Measurements from ENCODE around the gene FOXD4L3. TPM values are rescaled to one million over a fixed set of nuclear protein-coding genes. Genes with fewer than 3 reads are reported as not detected.
"Not testable (repeated sequence)": the region's sequence is repeated elsewhere in the genome, so short reads cannot be mapped to it uniquely, and the experiment has no call there.

The FOXD4L3 gene
- total RNA-seq, 1 experiment from 2014 or later = not detected

GRCh38 chr9:68318209-68318608 is 15.5 kb downstream of the FOXD4L3 start:
- H4K20me1 ChIP-seq (ENCODE audit: control insufficient read depth, insufficient read depth, insufficient read length); H3K4me3 Mint-ChIP-seq; H3K9me3 Mint-ChIP-seq; H3K4ac ChIP-seq (ENCODE audit: low read depth, low read length); H2BK12ac ChIP-seq (ENCODE audit: insufficient read length, low read depth, low read length); H3K9ac ChIP-seq (ENCODE audit: extremely low read depth, insufficient read length, low read length); H3K14ac ChIP-seq (ENCODE audit: insufficient read depth, low read length); H3K23ac ChIP-seq (ENCODE audit: insufficient read length, low read depth, low read length); H2BK120ac ChIP-seq (ENCODE audit: low read depth, low read length, poor library complexity, severe bottlenecking); H3K27me3 Mint-ChIP-seq (ENCODE audit: low read depth); H3K36me3 Mint-ChIP-seq (ENCODE audit: insufficient read depth in 1 of 3, low read depth in 3 of 3); H3K79me1 ChIP-seq (ENCODE audit: insufficient read depth, low read depth, low read length, poor library complexity, severe bottlenecking); H2BK20ac ChIP-seq (ENCODE audit: low read depth, low read length, poor library complexity, severe bottlenecking); H2AK5ac ChIP-seq (ENCODE audit: insufficient read length, low read length); H2BK15ac ChIP-seq (ENCODE audit: low read depth, low read length); H4K8ac ChIP-seq (replicated peaks; ENCODE audit: insufficient read length, low read depth, low read length); H3K56ac ChIP-seq (ENCODE audit: insufficient read length, low read depth, low read length); H3K4me2 ChIP-seq (ENCODE audit: insufficient read depth, insufficient read length, low read length); H3K4me1 Mint-ChIP-seq; H3K23me2 ChIP-seq (ENCODE audit: insufficient read length, low read depth, low read length, poor library complexity, severe bottlenecking); H4K5ac ChIP-seq (ENCODE audit: insufficient read length, low read depth, low read length); H3K18ac ChIP-seq (ENCODE audit: insufficient read length, low read depth, low read length); H3K27me3 ChIP-seq (ENCODE audit: insufficient read depth, low read length); H3K27ac Mint-ChIP-seq; H3K27ac ChIP-seq (ENCODE audit: insufficient read length, low read depth, low read length); H2BK5ac ChIP-seq (ENCODE audit: insufficient read length, low read length); H3T11ph ChIP-seq (ENCODE audit: low read length); H3K9me3 ChIP-seq (ENCODE audit: control insufficient read depth, low read depth, low read length); H4K91ac ChIP-seq (ENCODE audit: insufficient read length, low read depth, low read length); H3K79me2 ChIP-seq (ENCODE audit: insufficient read depth, low read length); H2AFZ ChIP-seq (ENCODE audit: low read length); H3K4me1 ChIP-seq (ENCODE audit: insufficient read depth, low read length); DNase-seq: not testable (repeated sequence)
- WGBS (ENCODE audit: extremely low coverage, insufficient read length, low lambda C conversion rate) = no CpG with 5 or more reads among the region's 10 CpGs

GRCh38 chr9:68323749-68324148 is 21.1 kb downstream of the FOXD4L3 start:
- not testable (repeated sequence) for H3K18ac ChIP-seq (ENCODE audit: insufficient read length, low read depth, low read length); H3K4me1 ChIP-seq (ENCODE audit: insufficient read depth, low read length); H2BK12ac ChIP-seq (ENCODE audit: insufficient read length, low read depth, low read length); H2BK20ac ChIP-seq (ENCODE audit: low read depth, low read length, poor library complexity, severe bottlenecking); H3K56ac ChIP-seq (ENCODE audit: insufficient read length, low read depth, low read length); H3K36me3 Mint-ChIP-seq (ENCODE audit: insufficient read depth in 1 of 3, low read depth in 3 of 3); H4K5ac ChIP-seq (ENCODE audit: insufficient read length, low read depth, low read length); H4K8ac ChIP-seq (replicated peaks; ENCODE audit: insufficient read length, low read depth, low read length); H2BK5ac ChIP-seq (ENCODE audit: insufficient read length, low read length); H3K79me2 ChIP-seq (ENCODE audit: insufficient read depth, low read length); H2AK5ac ChIP-seq (ENCODE audit: insufficient read length, low read length); H4K91ac ChIP-seq (ENCODE audit: insufficient read length, low read depth, low read length); H3K9me3 Mint-ChIP-seq; H3K79me1 ChIP-seq (ENCODE audit: insufficient read depth, low read depth, low read length, poor library complexity, severe bottlenecking); H4K20me1 ChIP-seq (ENCODE audit: control insufficient read depth, insufficient read depth, insufficient read length); H3T11ph ChIP-seq (ENCODE audit: low read length); H3K9ac ChIP-seq (ENCODE audit: extremely low read depth, insufficient read length, low read length); H3K4me1 Mint-ChIP-seq; H3K23ac ChIP-seq (ENCODE audit: insufficient read length, low read depth, low read length); H3K4me3 Mint-ChIP-seq; H3K4me2 ChIP-seq (ENCODE audit: insufficient read depth, insufficient read length, low read length); H3K27me3 Mint-ChIP-seq (ENCODE audit: low read depth); H3K9me3 ChIP-seq (ENCODE audit: control insufficient read depth, low read depth, low read length); H2BK120ac ChIP-seq (ENCODE audit: low read depth, low read length, poor library complexity, severe bottlenecking); H3K23me2 ChIP-seq (ENCODE audit: insufficient read length, low read depth, low read length, poor library complexity, severe bottlenecking); DNase-seq; H3K27ac ChIP-seq (ENCODE audit: insufficient read length, low read depth, low read length); H2AFZ ChIP-seq (ENCODE audit: low read length); H3K14ac ChIP-seq (ENCODE audit: insufficient read depth, low read length); H3K27me3 ChIP-seq (ENCODE audit: insufficient read depth, low read length); H2BK15ac ChIP-seq (ENCODE audit: low read depth, low read length); H3K4ac ChIP-seq (ENCODE audit: low read depth, low read length); H3K27ac Mint-ChIP-seq
- no CpG with 5 or more reads among the region's 24 CpGs for WGBS (ENCODE audit: extremely low coverage, insufficient read length, low lambda C conversion rate)

All from H9 (cell line).